Head of caudate nucleus (tissue), 42 donors: ENCODE data around the gene BRF1.
A peak's percentile ranks its signal among the peaks of the same experiment; 100 is the strongest.
"Not testable (repeated sequence)": the region's sequence is repeated elsewhere in the genome, so short reads cannot be mapped to it uniquely, and the experiment has no call there.

Experiments used
- DNase-seq, 42 donors: peaks; one replicate each; pipeline versions ENCODE4 v3.0.0 to v3.0.0-alpha.2; 2020 to 2021; ENCODE audit warnings: mixed read lengths in 7 of 42
- intact Hi-C: fragments of 100-400 bp; cut with DNase I; formaldehyde crosslinking; loops from one replicate; pipeline ENCODE4 v1.15.0; 2022

BRF1 gene

DNA sequence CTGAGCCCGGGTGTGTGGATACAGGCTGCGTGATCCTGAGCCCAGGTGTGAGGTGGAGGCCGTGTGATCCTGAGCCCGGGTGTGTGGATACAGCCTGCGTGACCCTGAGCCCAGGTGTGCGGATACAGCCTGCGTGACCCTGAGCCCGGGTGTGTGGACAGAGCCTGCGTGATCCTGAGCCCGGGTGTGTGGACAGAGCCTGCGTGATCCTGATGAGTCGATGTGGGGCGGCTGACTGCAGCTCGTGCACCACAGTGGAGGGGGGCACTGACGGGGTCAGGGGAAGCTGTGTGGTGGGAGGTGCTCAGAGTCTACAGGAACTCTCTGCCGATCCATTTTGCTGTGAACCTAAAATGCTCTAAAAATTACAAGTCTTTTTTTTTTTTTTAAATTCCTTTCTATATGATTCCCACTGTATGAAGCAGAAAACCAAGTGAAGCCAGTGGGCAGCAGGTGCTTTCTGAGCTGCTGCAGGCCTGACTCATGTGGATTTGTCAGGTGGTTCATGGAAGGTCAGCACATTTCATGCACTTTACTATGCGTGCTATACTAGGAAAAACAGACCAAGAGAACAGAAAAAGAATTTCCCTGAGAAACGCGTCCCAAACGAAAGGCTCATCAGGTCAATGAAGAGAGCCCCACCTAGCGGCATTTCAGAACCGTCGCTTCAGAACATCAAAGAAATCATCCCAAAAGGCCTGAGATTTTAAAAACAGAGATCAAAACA lies 19.3 kb downstream of the BRF1 start:
- DNase-seq: peak in 30 of 42 donors; percentile 20 to 80 (median 60)
- intact Hi-C loops: loop anchor here (5.0 to 10.0 kb wide), 3 partner anchors 61 to 187 kb away; no protein-coding TSS in a partner anchor

DNA sequence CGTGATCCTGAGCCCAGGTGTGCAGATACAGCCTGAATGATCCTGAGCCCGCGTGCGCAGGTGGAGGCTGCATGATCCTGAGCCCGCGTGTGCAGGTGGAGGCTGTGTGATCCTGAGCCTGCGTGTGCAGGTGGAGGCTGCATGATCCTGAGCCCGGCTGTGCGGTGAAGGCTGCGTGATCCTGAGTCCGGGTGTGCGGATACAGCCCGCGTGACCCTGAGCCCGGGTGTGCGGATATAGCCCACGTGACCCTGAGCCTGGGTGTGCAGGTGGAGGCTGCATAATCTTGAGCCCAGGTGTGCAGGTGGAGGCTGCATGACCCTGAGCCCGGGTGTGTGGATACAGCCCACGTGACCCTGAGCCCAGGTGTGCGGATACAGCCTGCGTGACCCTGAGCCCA lies 20.3 kb downstream of the BRF1 start:
- intact Hi-C loops: loop anchor here (5.0 to 10.0 kb wide), 3 partner anchors 62 to 186 kb away; no protein-coding TSS in a partner anchor
- DNase-seq: no peak

DNA sequence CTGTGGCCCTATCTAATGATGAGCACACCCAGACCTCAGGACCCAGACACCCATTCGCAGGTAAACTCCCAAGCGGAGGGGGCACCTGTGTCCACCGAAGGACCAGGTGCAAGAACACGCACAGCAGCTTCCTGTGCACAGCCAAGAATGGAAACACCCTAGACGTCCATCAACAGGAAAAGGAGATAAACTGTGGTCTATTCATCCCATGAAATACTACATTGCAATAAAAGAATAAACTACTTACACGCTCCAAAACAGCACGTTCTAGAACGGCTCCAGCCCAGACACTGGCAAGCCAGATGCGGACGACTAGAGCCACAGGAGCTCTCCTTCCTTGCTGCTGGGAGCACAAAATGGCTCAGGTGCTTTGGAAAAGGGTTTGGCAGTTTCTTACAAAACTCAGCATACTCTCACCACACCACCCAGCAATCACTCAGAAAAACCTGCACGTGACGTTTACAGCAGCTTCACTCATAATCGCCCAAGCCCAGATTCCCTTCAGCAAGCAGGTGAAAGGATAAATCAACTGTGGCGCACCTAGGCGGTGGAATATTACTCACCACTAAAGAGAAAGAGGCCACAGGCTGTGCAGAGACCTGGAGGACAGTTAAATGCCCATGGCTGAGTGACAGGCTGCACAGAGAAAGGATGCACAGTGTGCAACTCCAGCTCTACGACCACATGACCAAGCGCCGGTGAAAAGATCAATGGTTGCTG lies 21.0 kb downstream of the BRF1 start:
- DNase-seq: no peak
- intact Hi-C loops: loop anchor here (5.0 to 10.0 kb wide), 3 partner anchors 62 to 185 kb away; no protein-coding TSS in a partner anchor

DNA sequence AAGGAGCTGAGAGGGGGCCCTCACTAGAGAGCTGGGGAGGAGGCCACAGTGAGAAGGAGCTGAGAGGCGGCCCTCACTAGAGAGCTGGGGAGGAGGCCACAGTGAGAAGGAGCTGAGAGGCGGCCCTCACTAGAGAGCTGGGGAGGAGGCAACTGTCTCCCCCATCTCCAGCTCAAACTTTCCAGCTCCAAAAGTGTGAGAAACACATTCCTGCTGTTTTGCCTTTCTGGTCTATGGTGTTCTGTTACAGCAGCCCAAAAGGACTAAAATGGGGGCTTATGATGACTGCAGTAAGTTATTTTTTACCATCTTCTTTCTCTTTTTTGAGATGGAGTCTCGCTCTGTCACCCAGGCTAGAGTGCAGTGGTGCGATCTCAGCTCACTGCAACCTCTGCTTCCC lies 23.4 kb downstream of the BRF1 start:
- intact Hi-C loops, DNase-seq: not testable (repeated sequence)

DNA sequence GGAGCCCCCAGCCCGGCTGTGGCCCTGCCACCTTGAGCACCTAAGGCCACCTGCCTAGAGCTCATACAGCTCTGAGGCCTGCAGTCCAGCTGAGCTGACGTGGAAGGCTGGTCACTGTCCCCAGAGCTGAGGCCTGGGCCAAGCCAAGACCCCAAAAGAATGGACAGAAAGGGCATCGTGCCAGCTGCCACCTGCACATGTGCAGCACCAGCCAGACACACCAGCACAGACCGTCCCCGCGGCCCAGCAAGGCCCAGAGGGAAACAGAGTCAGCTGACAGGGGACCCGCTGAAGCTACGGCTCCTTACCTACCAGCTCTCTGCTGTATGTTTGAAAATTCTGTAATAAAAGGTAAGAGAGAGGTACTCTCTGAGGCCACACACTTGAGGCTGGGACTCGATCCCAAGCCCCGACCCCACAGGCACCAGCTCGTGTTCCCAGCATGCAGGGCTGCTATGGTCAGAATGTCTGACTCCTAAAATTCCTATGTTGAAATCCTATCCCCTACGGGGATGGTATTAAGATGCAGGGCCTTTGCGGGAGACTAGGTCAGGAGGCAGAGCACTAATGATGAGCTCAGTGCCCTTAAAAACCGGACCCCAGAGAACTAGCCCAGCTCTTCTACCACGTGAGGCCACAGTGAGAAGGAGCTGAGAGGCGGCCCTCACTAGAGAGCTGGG lies 25.4 kb downstream of the BRF1 start:
- intact Hi-C loops: no loop called here
- peak in 8 of 42 donors; percentile 13 to 53 (median 28) for DNase-seq

DNA sequence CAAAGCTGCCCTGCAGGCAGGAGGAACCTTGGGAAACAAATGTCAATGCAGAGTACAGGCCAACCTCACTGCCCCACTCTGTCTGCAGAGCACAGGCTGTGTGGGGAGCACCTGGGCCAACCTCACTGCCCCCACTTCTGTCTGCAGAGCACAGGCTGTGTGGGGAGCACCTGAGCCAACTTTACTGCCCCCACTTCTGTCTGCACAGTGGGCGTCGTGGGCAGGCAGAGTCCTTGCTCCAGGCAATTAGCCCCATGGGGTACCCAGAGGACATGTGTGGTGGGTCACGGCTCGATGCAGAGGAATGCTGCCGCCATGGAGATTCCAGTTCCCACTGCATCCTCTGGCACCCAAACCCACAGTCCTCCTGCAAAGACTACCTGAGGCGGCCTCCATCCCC lies 26.2 kb downstream of the BRF1 start:
- intact Hi-C loops: no loop called here
- no peak for DNase-seq

DNA sequence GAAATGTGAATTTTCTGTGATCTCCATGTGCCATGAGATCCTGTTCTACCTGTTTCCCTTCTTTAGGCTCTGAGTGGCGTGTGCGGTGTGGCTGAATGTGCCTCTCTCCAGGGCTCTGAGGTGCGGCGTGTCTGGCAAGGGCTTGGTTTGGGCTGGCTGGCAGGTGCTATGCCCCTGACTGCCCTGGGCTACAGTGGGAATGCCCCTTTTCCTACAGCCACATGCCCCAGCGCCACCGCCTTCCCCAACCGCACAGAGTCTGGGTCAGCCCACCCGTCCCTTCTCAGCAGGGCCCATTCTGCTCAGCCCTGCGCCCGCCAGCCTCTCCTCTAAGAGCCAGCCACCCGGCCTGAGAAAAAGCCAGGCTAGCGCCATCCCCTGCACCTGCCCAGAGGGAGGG lies 27.7 kb downstream of the BRF1 start:
- intact Hi-C loops: no loop called here
- DNase-seq: no peak

DNA sequence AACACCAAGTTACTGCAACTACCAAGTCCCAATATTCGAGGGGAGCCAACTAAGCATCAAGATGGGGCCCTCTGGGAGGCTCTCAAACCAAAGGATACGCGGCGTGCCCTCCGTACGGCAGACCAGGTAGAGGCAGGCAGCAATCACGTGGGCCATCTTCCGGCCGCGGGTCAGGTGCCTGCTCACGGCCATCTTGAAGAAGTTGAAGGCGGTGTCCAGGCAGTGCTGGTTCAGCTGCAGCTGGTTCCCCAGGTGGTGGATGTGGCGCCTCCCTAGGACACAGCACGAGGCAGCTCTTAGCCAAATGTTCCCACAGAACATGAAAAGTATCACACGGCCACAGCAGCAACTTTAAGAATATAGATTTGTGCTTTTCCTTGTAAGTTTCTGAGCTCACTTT lies 28.2 kb downstream of the BRF1 start:
- no peak for DNase-seq
- intact Hi-C loops: no loop called here

DNA sequence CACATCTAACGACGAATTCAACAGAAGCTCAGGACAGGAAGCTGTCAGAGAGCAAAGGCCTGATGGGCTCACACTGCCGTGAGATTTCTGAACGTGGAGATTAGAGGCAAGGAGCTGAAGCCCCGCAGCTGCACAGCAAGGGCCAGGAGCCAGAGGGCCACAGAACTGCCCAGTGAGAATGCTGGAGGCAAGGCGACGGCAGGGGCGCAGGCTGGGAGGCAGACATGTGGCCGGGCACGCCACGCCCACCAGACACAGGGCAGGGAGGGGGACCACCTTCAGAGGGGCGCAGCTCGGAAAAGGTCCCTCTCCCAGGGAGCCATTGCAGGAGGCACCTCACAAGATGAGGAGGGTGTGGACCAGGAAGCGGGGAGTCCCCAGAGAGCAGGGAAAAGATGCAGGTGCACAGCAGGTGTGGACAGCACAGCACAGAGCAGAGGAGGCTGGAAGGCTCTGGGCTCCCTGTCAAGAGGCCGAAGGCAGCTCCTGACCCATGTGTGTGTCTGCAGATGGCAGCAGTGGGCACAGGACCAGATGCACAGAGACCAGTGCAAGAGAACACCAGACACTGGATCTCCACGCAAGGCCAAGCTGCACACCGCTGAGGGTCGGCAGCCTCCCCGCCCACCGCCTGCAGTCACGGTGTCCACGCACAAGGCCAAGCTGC lies 29.4 kb downstream of the BRF1 start:
- intact Hi-C loops: no loop called here
- DNase-seq: peak in 28 of 42 donors; percentile 17 to 69 (median 48)

DNA sequence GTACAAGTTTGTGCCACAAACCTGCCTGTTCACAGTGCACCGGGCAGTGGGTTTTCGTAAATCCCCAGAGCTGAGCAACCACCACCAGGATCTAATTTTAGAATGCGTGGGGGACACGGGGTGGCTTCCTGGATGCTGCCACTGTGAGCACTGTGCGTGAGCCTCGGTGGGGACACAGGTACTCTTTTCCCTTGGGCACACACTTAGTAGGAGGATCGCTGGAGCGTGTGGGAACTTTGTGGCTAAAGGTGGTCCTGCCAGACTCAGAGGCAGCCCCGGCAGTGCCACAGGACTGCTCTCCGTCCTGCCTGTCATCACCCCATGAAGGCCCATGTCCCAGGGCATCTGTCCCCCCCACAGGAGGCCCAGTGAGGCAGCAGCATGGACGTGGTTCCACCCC lies 31.4 kb downstream of the BRF1 start:
- DNase-seq: no peak
- intact Hi-C loops: no loop called here

DNA sequence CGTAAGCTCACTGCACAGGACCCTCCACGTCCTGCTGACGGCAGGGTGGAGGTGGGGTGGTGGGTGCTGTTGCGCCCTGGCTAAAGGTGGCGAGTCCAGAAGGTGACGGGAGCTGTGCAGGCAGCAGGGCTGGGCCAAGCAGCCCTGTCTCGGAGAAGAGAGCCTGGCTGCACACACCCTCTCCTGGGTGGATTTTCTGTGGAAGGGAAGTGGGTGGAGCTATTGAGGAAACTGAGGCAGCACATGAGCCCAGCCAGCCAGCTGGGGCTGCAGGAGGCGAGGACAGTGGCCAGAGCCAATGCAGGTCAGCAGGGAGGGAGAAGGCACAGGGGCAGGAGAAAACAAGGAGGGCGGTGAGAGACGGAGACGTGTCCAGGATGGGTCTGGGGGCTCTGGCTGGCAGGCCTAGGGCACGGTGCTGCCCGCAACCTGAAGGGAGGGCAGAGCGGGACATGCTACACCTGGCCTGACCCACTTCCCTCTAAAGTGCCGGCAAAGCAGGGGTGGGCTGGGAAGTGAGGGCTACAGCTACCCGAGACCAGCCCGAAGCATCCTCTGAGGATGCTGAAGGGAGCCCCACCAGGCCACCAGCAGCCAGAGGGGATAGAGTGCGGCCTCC lies 32.0 kb downstream of the BRF1 start:
- intact Hi-C loops: no loop called here
- no peak for DNase-seq

DNA sequence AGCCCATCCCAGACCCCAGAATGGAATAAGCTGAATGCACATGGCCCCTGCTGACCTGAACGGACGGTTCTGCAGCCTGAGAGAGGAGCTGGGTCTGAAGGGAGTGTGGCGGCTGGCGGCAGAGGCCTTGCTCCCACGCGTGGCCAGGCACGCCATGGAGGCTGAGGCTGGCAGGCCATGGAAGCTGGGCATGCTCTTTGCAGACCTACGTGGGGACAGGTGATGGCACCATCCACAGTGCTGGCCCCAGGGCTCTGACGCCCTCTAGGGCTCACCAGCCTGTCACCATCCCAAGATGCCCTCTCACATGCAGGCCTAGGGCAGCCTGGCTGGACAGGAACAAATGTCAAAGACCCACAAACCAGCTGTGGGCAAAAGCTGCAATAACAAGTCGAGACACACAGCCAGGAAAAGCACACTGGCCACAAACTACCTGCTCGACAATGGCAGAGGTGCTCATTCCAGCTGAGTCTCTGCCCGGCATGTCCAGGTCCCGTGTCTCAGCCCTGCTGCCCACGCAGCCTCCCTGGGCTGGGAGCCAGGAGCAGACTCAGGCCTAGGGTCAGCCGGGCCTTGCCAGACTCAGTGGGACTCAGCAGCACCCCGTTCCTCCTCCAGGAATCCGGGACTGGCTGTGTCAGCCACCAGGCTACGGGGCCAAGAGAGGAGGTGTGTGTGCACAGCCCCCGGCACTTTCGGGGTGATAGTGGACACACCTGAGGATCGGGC lies 32.8 kb downstream of the BRF1 start:
- intact Hi-C loops: no loop called here
- no peak for DNase-seq

DNA sequence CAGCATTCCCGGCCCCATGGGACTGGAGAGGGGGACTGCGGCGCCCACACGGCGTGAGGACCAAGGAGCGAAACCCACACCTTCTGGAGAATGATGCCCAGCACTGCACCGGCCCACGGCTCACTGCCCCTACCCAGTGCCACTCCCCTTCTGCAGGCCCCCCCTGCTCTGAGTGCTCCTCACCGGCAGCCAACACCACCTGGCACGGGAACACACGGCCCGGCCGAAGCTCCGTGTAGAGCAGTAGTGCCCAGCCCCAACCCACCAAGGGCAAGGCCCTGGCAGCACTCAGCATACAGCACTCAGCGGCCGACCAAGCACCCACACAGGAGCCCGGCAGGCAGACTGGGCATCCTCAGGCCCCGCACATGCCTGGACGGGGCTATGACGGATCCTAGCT lies 39.0 kb downstream of the BRF1 start:
- intact Hi-C loops: no loop called here
- no peak for DNase-seq

DNA sequence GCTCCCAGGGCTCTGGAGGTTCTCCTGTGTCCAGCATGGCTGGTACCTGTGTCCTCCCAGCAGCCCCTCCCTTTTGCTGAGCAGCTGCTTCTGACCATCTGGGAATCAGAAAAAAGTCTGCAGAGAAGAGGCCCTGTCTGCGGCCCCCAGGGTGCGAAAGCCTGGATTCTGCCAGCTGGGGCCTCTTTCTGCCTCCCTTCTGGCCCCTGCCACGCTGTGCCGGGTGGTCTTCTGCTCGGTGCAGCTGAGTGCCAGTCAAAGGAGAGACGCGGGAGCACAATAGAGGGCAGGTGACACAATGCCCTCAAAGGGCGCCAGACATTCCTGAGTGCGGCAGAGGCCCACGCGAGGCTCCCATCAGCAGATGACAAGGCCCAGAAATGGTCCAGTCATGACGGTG lies 39.8 kb downstream of the BRF1 start:
- intact Hi-C loops: no loop called here
- DNase-seq: no peak

DNA sequence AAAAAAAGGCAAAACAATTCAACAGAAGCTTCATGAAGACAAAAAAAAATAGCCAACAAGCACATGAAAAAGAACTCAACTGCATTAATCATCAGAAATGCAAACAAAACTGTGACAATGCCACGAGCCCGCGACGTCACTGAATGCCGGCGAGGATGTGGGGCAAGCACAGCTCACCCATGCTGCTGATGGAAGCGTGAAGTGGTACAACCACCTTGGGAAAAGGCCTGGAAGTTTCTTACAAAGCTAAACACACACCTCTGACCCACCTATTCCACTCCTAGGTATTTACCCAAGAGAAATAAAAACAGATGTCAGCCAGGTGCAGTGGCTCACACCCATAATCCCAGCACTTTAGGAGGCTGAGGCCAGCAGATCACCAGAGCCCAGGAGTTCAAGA lies 42.0 kb downstream of the BRF1 start:
- intact Hi-C loops: loop anchor here (10.0 kb wide), 1 partner anchor 54 kb away; no protein-coding TSS in a partner anchor
- DNase-seq: no peak

DNA sequence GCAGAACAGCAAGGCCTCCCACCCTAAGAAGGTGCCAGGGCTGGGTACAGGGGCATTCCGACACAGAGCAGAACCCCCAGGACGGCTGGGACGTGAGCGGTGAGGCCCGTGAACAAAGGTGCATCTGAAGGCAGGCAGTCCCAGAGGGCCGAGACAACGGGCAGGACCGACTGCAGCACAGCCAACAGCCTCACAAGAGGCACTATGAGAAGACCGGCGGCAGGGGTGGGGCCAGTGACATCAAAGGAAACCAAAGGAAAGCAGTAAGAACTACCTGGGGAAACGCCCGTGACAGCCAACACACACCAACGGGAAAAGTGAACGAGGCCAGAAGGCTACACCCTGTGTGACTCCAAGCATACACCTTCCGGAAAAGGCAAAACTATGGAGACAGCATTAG lies 43.3 kb downstream of the BRF1 start:
- intact Hi-C loops: loop anchor here (10.0 kb wide), 1 partner anchor 53 kb away; no protein-coding TSS in a partner anchor
- no peak for DNase-seq

DNA sequence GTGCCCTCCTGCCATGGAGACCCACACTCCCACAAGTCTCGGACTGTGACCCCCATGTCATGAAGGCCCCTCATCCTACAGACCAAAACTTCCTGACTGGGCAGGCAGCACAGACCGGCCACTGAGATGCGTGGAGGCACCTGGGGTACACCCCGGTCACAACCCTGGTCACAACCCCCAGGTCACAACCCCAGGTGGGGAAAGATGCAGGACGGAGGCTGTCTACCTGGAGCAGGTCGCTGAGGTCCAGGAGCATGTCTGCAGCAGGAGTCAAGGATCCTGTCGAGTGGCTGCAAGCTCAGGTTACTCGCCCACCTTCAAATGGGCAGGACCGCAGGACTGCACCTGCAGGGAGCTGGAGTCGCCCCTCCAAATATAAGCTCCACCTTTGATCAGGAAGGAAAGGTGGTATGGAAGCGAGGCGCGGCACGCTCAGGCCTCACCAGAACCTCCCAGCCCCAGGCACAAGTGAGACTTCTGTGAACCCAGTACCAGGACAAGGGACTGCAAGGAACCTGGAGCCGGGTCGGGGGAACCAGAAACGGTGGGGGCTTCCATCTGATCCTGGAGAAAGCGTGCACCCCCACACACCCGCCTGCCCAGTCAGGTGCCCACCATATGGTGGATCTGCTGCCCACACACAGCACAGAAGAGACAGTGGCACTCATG lies 44.4 kb downstream of the BRF1 start:
- intact Hi-C loops: loop anchor here (10.0 kb wide), 1 partner anchor 52 kb away; no protein-coding TSS in a partner anchor
- DNase-seq: no peak
